Measurements from ENCODE around the gene BSG.
"Not testable (repeated sequence)": the region's sequence is repeated elsewhere in the genome, so short reads cannot be mapped to it uniquely, and the experiment has no call there.

The BSG gene

DNA sequence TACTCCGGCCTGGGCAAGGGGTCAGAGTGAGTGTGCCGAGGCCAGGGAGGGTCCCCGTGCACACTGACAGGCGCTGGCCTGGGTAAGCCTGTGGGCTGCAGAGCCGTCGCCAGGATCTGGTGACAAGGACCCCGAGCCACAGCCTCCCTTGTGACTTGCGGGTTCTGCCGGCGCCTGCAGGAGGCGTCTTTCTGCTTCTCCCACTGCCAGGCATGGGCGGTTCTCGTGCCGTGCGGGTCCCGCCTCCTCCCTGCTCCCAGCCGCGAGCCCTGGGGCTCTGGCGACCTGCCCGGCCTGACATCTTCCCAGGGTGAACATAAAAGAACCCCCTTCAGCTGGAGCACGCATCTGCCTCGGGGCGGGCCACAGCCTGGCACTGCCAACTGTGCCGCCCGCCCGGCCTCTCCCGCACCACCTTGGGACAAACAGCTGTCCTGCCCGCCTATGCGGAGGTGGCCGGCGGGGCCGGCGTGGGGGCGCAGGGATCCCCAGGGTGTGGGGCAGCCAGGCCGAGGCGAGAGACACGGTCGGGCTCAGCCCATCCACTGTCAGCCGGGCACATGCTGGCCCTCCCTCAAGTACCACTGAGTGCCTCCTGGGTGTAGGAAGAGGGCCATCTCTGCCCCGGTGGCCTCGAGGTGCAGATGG lies 15.8 kb downstream of the BSG start:
- peak in 1 of 2 donors; percentile 53 for DNase-seq (ENCODE audit: low read depth in 2 of 2)

DNA sequence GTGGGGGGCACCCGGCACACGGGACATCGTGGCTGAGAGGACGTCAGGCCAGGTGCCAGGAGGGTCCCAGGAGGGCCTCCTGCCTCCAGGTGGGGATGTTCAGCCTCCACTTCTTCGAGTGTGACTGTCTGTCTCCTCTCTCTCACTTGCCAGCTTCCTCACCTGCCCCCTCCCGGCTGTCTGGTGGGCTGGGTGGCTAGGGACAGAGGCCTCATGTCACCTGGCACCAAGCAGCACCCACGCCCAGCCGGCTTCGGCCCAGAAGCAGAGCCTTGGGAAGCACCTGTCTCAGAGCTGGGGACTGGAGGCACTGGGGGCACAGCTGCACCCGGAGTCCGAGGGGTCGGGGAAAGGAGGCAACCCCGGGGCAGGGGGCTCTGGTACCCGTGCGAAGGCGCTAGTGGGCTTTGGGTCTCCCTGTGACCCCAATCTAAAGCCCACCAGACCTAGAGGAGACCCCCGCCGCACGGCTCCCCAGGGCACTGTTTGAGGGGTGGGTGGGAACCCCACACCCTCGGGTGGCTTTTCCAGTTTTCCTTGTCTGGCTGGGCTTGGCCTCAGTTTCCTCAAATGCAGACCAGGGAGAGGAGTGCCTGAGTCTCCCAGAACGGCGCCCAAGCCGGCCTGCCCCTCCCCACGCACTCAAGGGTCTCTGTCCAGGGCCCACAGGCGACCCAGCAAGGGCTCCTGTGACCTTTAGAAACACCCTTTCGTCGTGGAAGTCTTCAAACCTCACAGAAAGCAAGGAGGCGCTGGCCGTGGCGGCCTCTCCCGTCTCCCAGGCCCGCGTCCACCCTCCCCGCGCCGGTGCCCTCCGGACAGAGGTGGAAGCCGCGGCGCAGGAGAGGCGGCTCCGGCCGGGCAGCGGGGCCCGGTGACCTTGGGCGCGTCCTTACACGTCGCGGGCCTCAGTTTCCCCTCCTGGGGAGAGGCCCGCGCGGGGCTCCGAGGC lies 16.6 kb downstream of the BSG start:
- no peak for DNase-seq (ENCODE audit: low read depth in 2 of 2)

DNA sequence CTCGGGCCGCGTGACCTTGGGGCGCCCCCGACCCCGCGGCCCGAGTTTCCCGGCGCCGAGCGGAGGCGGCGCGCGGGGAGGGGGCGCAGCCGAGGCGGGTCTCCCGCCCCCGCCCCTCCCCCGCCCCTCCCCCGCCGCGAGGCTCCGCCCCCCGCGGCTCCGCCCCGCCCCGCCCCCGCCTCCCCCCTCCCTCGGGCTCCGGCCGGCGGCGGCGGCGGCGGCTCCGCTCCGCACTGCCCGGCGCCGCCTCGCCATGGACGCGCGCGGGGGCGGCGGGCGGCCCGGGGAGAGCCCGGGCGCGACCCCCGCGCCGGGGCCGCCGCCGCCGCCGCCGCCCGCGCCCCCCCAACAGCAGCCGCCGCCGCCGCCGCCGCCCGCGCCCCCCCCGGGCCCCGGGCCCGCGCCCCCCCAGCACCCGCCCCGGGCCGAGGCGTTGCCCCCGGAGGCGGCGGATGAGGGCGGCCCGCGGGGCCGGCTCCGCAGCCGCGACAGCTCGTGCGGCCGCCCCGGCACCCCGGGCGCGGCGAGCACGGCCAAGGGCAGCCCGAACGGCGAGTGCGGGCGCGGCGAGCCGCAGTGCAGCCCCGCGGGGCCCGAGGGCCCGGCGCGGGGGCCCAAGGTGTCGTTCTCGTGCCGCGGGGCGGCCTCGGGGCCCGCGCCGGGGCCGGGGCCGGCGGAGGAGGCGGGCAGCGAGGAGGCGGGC lies 17.4 kb downstream of the BSG start, which contains the start of gene HCN2:
TSS of gene HCN2 (plus strand) at position 189 of the 703 bp plus-strand sequence. CDS start at position 254, 65 bp downstream.
- DNase-seq (ENCODE audit: low read depth in 2 of 2) = no peak

DNA sequence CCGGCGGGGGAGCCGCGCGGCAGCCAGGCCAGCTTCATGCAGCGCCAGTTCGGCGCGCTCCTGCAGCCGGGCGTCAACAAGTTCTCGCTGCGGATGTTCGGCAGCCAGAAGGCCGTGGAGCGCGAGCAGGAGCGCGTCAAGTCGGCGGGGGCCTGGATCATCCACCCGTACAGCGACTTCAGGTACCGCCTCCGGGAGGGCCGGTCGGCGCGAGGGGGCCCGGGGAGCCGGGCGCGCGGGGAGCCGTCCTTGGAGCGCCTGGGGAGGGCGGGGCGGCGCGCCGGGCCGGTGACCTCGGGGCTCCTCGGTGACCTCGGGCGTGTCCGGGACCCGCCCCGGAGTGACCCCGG lies 18.0 kb downstream of the BSG start:
- DNase-seq (ENCODE audit: low read depth in 2 of 2) = no peak

DNA sequence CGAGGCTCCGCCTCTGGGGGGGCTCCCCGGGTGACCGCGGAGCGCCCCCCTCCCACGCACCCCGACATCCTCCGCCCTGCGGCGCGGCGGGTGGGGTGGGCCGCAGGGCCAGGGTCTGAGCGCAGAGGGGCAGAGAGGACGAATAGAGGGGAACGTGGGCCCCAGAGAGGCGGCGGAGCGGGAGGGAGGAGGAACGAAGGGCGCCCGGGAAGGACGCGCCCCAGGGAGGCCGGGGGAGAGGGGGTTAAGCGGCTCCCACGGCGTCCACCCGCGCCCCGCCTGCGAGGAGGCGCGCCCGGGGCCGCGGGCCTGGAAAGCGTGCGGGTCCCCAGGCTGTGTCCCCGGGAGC lies 18.3 kb downstream of the BSG start:
- no peak for DNase-seq (ENCODE audit: low read depth in 2 of 2)

DNA sequence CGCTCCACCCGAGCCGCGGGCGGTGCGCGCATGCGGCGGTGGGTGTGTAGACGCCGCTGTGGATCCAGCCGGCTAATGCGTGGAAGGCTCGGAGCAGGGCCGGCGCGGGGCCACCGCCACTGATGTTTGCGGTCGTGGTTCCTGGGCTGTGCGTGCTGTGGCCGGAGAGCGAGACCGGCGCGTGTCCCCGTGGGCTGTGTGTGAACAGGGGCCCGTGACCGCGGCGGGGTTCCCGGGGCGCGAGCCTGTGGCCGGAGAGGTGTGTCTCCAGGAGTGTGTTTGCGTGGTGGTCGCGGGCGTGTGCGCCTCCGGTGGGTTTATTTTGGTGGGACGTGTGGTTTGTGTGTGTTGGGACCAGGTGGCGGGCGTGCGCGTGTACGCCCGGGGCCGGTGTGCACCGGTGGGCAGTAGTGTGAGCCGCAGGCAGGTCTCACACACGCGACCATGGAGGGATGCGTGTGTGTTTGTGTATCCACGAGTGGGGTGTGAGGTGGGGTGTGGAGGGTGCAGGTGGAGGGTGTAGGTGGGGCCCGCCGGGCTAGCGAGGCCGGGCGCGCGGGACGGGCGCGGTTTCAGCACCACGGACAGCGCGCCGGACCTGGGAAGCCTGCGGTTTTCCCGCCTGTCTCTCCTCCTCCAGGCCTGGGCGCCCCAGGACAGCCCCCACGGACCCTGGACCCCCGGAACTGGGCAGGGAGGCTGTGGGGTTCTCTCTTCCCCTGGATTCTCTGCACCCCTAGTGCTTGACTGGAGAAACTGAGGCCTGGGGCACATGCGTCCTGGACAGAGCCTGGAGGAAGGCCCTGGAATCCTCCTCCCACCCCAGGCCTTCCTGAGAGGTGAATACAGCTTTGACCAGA lies 18.9 kb downstream of the BSG start:
- DNase-seq (ENCODE audit: low read depth in 2 of 2) = no peak

DNA sequence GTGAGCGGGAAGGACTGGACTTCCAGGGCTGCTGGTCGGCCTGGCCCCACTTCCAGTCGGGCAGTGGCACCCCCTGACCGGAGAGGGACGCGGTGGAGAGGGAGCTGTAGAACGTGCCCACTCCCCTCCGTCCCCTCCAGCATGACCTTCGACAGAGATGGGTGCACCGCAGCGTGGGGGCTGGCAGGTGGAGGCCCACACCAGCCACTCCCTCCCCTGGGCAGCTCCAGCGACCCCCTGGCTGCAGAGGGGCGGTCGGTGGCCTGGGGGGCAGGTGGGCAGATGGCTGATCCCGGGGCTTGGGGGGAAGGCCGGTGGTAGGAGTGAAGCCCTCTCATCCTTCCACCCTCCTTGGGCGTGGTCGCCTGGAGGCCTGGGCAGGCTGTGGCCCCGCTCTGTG lies 19.7 kb downstream of the BSG start:
- DNase-seq (ENCODE audit: low read depth in 2 of 2) = no peak

DNA sequence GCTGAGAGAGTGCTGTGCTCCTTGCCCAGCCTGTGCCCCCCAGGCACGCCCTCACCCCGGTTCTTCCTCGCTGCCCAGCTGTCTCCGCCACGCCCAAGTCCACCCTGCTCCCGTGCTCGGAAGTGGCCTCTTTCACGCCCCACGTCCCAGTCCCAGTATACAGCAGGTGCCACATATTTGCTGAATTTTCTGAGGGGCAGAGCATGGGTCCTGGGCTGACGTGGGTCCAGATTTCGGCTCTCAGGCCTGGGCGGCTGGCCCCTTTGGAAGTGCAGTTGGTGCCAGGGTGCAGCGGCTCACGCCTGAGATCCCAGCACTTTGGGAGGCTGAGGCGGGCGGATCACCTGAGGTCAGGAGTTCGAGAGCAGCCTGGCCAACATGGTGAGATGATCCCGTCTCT lies 20.7 kb downstream of the BSG start:
- no peak for DNase-seq (ENCODE audit: low read depth in 2 of 2)

DNA sequence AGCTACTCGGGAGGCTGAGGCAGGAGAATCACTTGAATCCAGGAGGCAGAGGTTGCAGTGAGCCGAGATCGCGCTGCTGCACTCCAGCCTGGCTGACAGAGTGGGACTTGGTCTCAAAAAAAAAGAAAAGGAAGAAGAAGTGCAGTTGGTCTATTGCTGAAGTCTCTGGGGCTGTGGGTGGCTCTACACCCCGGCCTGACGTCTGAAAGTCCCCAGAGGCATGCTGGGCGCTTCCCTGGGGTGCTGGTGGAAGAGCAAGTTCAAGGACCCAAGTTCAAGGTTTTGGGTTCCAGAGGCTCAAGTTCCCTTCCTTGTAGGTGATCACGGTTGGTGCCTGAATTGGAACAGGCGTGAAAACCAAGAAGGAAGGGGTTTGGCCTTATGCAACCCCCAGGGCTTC lies 21.1 kb downstream of the BSG start:
- no peak for DNase-seq (ENCODE audit: low read depth in 2 of 2)

DNA sequence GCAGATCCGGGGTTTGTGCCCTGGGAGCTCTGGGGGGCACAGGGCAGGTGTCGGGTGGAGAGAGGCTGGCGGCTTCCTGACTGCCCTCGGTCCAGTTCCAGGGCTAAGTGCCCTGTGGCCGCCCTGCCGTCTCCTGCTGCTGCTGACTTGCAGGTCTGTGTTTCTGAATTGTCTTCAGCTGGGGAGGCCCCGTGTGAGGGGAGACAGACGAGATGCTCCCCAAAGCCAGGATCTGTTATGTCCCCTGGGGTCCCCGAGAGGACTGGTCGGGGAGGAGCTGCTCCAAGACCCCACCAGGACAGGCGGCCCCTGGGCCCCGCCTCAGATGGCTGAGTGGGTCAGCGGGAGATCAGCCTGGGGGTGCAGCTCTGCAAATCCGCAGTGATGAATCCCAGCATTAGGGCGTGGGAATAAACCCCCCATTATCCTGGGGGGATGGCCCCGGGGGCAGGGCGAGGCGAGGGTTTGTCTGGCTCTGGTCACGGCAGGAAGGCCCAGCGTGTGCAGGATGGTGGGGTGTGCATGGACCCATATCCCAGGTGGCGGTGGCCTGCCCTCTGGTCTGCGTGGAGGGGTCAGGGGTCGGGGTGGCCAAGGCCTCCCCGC lies 22.0 kb downstream of the BSG start:
- no peak for DNase-seq (ENCODE audit: low read depth in 2 of 2)

DNA sequence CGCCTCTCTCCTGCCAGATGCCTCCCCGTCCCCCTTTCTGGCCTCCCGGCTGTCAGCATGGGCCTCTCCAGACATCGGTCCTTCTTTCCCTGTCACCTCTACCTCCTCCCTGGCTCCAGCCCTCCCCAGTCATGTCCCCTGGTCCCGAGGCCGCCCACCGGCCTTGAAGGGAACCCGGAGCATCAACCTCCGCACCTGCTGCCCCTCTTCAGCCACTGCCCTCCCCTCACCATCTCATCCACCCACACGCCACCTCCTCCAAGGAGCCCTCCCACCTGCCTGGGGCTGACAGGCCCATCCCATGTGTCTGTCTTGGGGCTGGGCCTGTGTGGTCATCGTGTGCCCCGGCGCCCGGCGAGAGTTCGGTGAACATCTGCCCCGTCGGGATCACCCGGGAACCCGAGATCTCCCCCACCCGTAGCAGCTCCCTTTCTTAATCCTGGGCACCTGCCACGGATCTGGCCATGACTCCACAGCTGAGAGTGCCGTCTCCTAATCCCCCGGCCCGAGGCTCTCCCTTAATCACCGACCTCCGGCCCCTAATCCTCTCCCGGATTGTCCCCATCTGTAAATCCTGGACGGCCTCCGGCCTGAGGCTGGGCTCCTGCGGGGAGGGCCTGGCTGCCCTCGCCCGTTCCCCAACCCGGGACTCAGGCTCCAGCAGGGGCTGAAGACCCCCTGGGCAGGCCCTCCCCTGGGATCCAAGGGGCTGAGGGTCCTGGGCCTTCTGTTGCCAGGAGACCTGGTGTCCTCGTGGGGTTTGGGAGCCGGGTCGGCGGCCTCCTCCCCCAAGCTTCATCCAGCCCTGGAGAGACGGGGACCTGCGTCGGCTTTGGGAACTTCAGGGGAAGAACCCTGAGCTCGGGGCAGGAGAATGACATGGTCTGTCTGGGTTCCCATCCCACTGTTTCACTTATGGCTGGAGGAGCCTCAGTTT lies 23.2 kb downstream of the BSG start:
- no peak for DNase-seq (ENCODE audit: low read depth in 2 of 2)

DNA sequence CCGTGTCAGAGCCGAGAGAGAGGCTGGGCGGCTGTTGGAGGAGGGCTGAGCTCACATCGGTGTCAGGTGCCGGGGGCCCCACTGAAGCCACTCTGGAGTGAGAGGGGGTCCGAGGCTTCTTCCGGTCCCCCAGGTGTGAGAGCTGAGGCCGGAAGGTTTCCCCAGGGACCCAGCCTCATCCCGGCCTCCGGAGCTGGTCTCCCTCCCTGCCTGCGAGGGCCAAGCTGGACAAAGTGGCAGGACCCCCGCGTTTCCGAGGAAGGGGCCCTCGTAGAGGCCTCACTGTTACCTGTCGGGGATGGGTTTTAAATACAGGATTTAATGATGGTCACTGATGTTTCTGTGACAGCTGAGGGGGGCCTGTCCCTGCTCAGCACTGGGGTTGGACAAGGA lies 23.9 kb downstream of the BSG start:
- DNase-seq (ENCODE audit: low read depth in 2 of 2) = no peak

DNA sequence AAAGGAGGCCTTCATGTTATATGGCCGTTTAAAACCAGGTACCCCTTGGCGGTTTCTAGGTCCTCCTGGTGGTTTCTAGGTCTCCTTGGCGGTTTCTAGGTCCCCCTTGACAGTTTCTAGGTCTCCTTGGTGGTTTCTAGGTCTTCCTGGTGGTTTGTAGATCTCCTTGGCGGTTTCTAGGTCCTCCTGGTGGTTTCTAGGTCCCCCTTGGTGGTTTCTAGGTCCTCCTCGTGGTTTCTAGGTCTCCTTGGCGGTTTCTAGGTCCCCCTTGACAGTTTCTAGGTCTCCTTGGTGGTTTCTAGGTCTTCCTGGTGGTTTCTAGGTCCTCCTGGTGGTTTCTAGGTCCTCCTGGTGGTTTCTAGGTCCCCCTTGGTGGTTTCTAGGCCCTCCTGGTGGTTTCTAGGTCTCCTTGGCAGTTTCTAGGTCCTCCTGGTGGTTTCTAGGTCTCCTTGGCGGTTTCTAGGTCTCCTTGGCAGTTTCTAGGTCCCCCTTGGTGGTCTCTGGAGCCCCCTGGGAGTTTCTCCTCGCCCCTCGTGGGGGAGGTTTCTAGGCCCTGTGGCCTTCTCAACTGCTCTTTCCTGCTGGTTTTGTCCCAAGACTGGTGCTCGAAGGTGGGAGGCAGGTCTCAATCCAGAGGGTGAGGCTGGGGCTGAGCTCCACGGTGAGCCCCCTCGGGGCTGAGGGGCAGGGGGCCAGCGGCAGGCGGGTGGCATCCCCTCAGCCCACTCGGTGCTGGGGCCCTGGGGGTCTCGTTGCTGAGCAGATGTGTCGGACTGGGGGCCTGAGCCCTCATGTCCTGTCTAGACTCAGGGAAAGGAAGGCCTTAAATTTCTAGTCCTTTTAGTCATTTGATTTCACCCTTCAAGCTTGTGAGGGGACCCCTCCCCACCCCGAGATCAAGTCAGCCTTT lies 25.3 kb downstream of the BSG start:
- DNase-seq (ENCODE audit: low read depth in 2 of 2) = no peak

DNA sequence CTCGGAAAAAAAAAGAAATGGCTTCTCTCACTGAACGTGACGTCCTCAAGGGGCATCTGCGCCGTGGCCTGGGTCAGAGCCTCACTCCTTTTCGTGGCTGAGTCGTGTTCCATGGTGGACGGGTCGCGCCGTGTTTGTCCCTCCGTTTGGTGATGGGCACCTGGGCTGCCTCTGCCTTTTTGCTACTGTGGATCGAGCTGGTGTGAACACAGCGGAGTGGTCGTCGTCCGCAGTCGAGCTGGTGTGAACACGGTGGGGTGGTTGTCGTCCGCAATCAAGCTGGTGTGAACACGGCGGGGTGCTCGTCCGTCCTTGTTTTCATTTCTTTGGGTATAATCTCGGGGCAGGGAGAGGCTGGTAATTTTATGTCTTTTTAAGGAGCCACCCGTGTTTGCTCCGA lies 28.9 kb downstream of the BSG start:
- DNase-seq (ENCODE audit: low read depth in 2 of 2) = no peak

DNA sequence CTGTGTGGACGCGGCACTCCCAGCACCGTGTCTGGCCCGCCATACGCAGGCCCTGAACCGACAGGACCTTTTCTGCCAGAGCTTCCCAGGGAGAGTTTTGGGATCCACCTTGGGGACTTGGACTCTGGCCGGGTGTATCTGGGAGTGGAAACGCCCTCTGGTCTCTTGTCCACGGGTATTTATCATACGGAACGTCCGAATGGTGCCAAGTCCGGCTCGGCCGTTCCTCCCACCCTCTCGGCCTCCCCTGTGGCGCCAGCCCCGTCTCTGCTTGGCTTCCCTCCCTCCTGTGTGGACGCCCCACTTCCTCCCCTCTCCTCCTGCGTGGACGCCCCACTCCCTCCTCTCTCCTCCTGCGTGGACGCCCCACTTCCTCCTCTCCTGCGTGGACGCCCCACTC lies 29.4 kb downstream of the BSG start:
- DNase-seq (ENCODE audit: low read depth in 2 of 2) = no peak

DNA sequence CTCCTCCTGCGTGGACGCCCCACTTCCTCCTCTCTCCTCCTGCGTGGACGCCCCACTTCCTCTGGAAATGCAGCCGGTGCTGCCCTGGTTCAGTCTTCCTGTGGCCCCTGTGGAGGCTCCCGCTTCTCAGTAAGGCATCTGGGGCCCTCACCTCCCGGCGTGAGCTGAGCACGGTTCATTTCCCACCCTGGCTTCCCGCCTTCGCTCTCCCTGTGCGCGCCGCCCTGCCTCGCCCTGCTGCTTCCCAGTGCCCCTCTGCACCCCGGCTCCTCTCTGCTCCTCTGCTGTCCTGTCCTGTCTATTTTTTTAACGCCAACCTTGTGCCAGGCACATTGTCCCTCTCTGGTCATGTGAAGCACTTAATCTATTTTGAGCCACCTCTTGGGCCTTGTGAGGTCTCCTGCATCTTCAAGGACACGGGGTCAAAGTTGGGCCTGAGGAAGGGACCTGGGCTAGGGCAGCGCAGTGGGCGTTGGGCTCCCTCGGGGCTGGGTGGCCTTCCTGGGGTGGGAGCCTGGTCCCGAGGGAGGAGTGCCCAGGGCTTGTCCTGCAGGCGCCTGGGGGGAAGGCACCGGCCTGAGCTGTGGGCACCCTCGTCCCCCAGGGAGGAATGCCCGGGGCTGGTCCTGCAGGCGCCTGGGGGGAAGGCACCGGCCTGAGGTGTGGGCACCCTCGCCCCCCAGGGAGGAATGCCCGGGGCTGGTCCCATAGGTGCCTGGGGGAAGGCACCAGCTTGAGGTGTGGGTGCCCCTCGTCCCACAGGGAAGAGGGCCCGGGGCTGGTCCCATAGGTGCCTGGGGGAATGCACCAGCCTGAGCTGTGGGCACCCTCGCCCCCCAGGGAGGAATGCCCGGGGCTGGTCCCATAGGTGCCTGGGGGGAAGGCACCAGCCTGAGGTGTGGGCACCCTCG lies 30.2 kb downstream of the BSG start:
- no peak for DNase-seq (ENCODE audit: low read depth in 2 of 2)

DNA sequence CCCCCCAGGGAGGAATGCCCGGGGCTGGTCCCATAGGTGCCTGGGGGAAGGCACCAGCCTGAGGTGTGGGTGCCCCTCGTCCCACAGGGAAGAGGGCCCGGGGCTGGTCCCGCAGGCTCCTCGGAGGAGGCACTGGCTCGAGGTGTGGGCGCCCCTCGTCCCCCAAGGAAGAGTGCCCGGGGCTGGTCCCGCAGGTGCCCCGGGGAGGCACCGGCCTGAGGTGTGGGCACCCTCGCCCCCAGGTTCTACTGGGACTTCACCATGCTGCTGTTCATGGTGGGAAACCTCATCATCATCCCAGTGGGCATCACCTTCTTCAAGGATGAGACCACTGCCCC lies 30.9 kb downstream of the BSG start:
- not testable (repeated sequence) for DNase-seq (ENCODE audit: low read depth in 2 of 2)

DNA sequence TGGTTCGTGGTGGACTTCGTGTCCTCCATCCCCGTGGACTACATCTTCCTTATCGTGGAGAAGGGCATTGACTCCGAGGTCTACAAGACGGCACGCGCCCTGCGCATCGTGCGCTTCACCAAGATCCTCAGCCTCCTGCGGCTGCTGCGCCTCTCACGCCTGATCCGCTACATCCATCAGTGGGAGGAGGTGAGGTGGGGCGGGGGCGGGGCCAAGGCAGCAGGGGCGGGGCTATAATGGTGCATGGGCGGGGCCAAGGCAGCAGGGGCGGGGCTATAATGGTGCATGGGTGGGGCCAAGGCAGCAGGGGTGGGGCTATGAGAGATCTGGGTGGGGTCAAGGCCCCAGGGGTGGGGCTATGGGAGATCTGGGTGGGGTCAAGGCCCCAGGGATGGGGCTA lies 31.4 kb downstream of the BSG start:
- DNase-seq (ENCODE audit: low read depth in 2 of 2) = not testable (repeated sequence)
